Neuronal stem cell (in vitro differentiated cells): ENCODE measurements around the gene SNX30.

Experiments used
- DNase-seq: peaks from one replicate; pipeline ENCODE4 v3.0.0-alpha.2; 2013; ENCODE audit warnings: low spot score
- H2AFZ ChIP-seq: one replicate; pipeline ENCODE4 v1.6.1; 2013; ENCODE audit warnings: mild to moderate bottlenecking, low read length, inconsistent platforms
- H2AK5ac ChIP-seq: 2 replicates; pipeline ENCODE4 v1.6.1; 2013; ENCODE audit warnings: low read depth, mild to moderate bottlenecking, inconsistent platforms, low read length, moderate library complexity, mixed read lengths
- H2BK120ac ChIP-seq: 2 replicates; pipeline ENCODE4 v1.6.1; 2013; ENCODE audit warnings: low read depth, mild to moderate bottlenecking, inconsistent platforms, low read length, moderate library complexity, mixed read lengths
- H2BK12ac ChIP-seq: one replicate; pipeline ENCODE4 v1.6.1; 2013; ENCODE audit warnings: low read length, inconsistent platforms
- H2BK15ac ChIP-seq: 2 replicates; pipeline ENCODE4 v1.6.1; 2013; ENCODE audit warnings: mild to moderate bottlenecking, low read length, inconsistent platforms, mixed read lengths
- H2BK5ac ChIP-seq: one replicate; pipeline ENCODE4 v1.6.1; 2013; ENCODE audit warnings: inconsistent platforms, mild to moderate bottlenecking, low read length, moderate library complexity
- H3K14ac ChIP-seq: one replicate; pipeline ENCODE4 v1.6.1; 2013; ENCODE audit warnings: low read length, inconsistent platforms
- H3K18ac ChIP-seq: 2 replicates; pipeline ENCODE4 v1.6.1; 2013; ENCODE audit warnings: low read length, inconsistent platforms
- H3K23ac ChIP-seq: 2 replicates; pipeline ENCODE4 v1.6.1; 2013; ENCODE audit warnings: low read depth, mild to moderate bottlenecking, mixed read lengths, low read length, inconsistent platforms; ENCODE audit not compliant: poor library complexity
- H3K27ac ChIP-seq: replicated peaks from 3 replicates; pipeline ENCODE4 v1.5.1; 2013; ENCODE audit warnings: low read length, inconsistent platforms
- H3K27me3 ChIP-seq, 3 experiments: 2 replicates each; pipeline ENCODE4 v1.6.1; 2013; ENCODE audit warnings: low read length in 3 of 3, mild to moderate bottlenecking in 2 of 3, inconsistent platforms in 1 of 3, low read depth in 1 of 3, mixed read lengths in 1 of 3, moderate library complexity in 1 of 3; ENCODE audit not compliant: control insufficient read depth in 3 of 3, insufficient read depth in 3 of 3
- H3K36me3 ChIP-seq, 2 donors: replicated peaks in 1 of 2; 2 replicates each; pipeline ENCODE4 v1.6.1; 2013; ENCODE audit warnings: low read length in 2 of 2; ENCODE audit not compliant: control insufficient read depth in 2 of 2, insufficient read depth in 2 of 2
- H3K4ac ChIP-seq: 2 replicates; pipeline ENCODE4 v1.6.1; 2013; ENCODE audit warnings: inconsistent platforms, mild to moderate bottlenecking, low read length, moderate library complexity
- H3K4me1 ChIP-seq, 2 donors: 1 replicate in 1 of 2; 2 replicates in 1 of 2; pipeline ENCODE4 v1.6.1; 2013; ENCODE audit warnings: low read length in 2 of 2, low read depth in 1 of 2; ENCODE audit not compliant: control insufficient read depth in 2 of 2, insufficient read depth in 1 of 2
- H3K4me2 ChIP-seq: one replicate; pipeline ENCODE4 v1.6.1; 2013; ENCODE audit warnings: mild to moderate bottlenecking, low read length, inconsistent platforms; ENCODE audit not compliant: insufficient read depth, poor library complexity, severe bottlenecking
- H3K4me3 ChIP-seq, 2 donors: 2 replicates each; pipeline ENCODE4 v1.5.1; 2013; ENCODE audit warnings: low read length in 2 of 2, mild to moderate bottlenecking in 2 of 2, inconsistent platforms in 1 of 2, moderate library complexity in 1 of 2
- H3K79me1 ChIP-seq: one replicate; pipeline ENCODE4 v1.6.1; 2013; ENCODE audit warnings: low read depth, mild to moderate bottlenecking, inconsistent platforms, low read length, moderate library complexity
- H3K9ac ChIP-seq: one replicate; pipeline ENCODE4 v1.6.1; 2013; ENCODE audit warnings: mild to moderate bottlenecking, low read depth, low read length, inconsistent platforms; ENCODE audit not compliant: poor library complexity
- H3K9me3 ChIP-seq, 2 donors: replicated peaks in 1 of 2; 2 replicates each; pipeline versions ENCODE3 to v1.6.1; 2013; ENCODE audit warnings: low read length in 2 of 2, mild to moderate bottlenecking in 2 of 2, inconsistent platforms in 1 of 2, low read depth in 1 of 2, mixed read lengths in 1 of 2, moderate library complexity in 1 of 2; ENCODE audit not compliant: control insufficient read depth in 2 of 2, insufficient read depth in 1 of 2
- H4K8ac ChIP-seq: one replicate; pipeline ENCODE4 v1.6.1; 2013; ENCODE audit warnings: low read depth, mild to moderate bottlenecking, inconsistent platforms, low read length, moderate library complexity
- H4K91ac ChIP-seq: one replicate; pipeline ENCODE4 v1.6.1; 2013; ENCODE audit warnings: low read length, low read depth, mild to moderate bottlenecking, inconsistent platforms; ENCODE audit not compliant: poor library complexity
- WGBS, 2 donors: extraction: QIAGEN DNeasy Blood & Tissue Kit; methylation state at CpG; one replicate each; pipeline ENCODE4 v1.1.7; 2013; ENCODE audit warnings: missing lambda C conversion rate in 2 of 2, mixed read lengths in 1 of 2; ENCODE audit not compliant: insufficient read length in 2 of 2, insufficient replicate concordance in 1 of 2; ENCODE audit errors: extremely low coverage in 2 of 2; 5-methylcytosine and 5-hydroxymethylcytosine counted together

SNX30 gene

DNA sequence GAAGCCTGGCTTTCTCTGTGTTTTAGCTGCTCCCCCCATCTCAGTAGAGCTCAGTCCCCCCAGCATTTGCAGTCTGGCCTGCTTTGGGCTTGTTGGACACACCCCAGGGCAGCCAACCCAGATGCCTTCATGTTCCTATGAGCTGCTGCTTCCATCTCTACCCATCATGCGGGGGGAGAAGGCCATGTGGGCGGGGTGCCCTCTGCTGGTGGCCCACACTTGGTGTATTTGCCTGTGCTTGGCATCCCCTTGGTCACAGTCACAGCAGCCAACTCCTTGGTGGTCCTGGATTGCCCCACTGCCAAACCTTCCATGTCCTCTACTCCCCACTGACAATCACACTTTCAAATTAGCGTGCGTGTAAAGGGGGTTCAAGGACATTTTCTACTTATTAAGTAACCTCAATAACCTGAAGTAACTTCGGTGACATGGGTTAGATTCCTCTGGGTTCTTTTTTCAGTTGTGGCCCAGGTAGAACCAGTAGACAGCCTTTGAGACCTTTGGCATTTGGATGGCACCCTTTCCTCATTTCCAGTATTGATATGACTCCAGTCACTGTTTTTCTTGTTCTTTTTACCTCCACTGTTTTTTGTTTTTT is 42.8 kb downstream of the SNX30 start:
- no CpG with 5 or more reads among the region's 5 CpGs for WGBS, 2 donors
- Histone ChIP-seq H3K4me3 (no peak overlapping the region), H3K18ac (no peak overlapping the region), H3K36me3 (no peaks in the 10 kb centered on the region), H4K91ac (no peak overlapping the region), H2BK12ac (no peak overlapping the region), H3K14ac (no peak overlapping the region), H3K23ac (peak overlapping the region; percentile 29), H4K8ac (no peak overlapping the region), H2BK15ac (no peak overlapping the region), H3K4ac (no peak overlapping the region), H2AFZ (no peak overlapping the region), H2BK5ac (no peak overlapping the region), H3K4me1 (no peaks in the 10 kb centered on the region), H2AK5ac (no peak overlapping the region), H3K79me1 (no peaks in the 10 kb centered on the region), H3K4me2 (no peak overlapping the region), H3K27ac (no peak overlapping the region), H3K9ac (no peak overlapping the region), H3K27me3 (no peaks in the 10 kb centered on the region), H3K9me3 (no peaks in the 10 kb centered on the region), H2BK120ac (no peak overlapping the region)
- DNase-seq: peak; percentile 30

DNA sequence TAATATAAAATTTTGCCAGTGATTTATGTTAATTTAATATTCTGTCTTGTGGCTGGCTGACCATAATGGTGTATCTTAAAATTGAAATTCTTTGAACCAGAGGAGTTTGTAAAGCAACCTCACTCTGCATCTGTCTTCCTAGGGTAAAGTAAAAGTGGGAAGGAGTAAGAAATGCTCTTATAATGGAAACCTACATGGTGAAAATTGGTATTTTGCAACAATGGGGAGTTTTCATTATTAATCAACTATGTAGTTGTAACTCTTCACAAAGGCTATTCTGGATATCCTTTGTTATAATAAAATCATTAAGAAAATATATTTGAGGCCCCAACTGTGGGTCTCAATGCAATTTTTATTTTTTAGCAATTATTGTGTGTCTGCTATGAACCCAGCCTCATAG is 44.2 kb downstream of the SNX30 start:
- Histone ChIP-seq H3K4me1 (no peaks in the 10 kb centered on the region), H2AFZ (no peak overlapping the region), H3K27ac (no peak overlapping the region), H3K36me3 (no peaks in the 10 kb centered on the region), H3K9ac (no peak overlapping the region), H3K23ac (no peak overlapping the region), H3K27me3 (no peaks in the 10 kb centered on the region), H2BK120ac (no peak overlapping the region), H4K8ac (no peak overlapping the region), H3K14ac (no peak overlapping the region), H3K18ac (no peak overlapping the region), H3K4me2 (no peak overlapping the region), H3K4ac (no peak overlapping the region), H3K79me1 (no peaks in the 10 kb centered on the region), H3K4me3 (no peak overlapping the region), H2BK5ac (no peak overlapping the region), H4K91ac (no peak overlapping the region), H2AK5ac (no peak overlapping the region), H3K9me3 (no peaks in the 10 kb centered on the region), H2BK12ac (no peak overlapping the region), H2BK15ac (no peak overlapping the region)
- DNase-seq: no peak

GRCh38 chr9:112795921-112796320 is 45.4 kb downstream of the SNX30 start:
- Histone ChIP-seq H3K4me1 (no peaks in the 10 kb centered on the region), H3K79me1 (no peaks in the 10 kb centered on the region), H2AFZ (no peak overlapping the region), H3K27me3 (no peaks in the 10 kb centered on the region), H3K36me3 (no peaks in the 10 kb centered on the region), H3K9me3 (no peaks in the 10 kb centered on the region), H2BK15ac (no peak overlapping the region), H2BK12ac (no peak overlapping the region), H3K27ac (no peak overlapping the region), H3K4me3 (no peak overlapping the region), H3K4me2 (no peak overlapping the region), H4K8ac (no peak overlapping the region), H2BK120ac (no peak overlapping the region), H3K14ac (no peak overlapping the region), H3K23ac (no peak overlapping the region), H4K91ac (no peak overlapping the region), H2AK5ac (no peak overlapping the region), H3K18ac (no peak overlapping the region), H3K9ac (no peak overlapping the region), H2BK5ac (no peak overlapping the region), H3K4ac (no peak overlapping the region)
- no CpG with 5 or more reads among the region's 4 CpGs for WGBS, 2 donors
- DNase-seq: no peak

DNA sequence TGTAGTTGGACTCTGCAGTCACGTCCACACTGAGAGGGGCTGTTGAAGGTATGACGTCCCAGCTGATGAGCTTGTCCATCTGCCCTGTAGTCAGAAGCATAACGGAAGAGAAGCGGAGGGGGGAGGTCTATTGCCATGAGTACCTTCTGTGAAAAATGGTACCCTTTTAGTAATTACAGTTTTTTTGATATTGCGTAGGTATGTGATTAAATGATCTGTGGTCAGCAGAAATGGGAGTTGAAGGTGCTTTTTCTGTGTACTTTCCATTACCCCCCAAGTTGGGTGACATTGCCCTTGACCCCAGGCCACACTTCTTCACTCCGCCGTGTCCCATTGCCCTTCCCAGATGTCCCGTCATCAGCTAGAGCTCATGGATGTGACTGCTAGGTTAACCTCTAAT is 45.9 kb downstream of the SNX30 start:
- Histone ChIP-seq H3K27me3 (no peaks in the 10 kb centered on the region), H3K27ac (no peak overlapping the region), H3K18ac (no peak overlapping the region), H4K91ac (no peak overlapping the region), H4K8ac (no peak overlapping the region), H3K9ac (no peak overlapping the region), H2BK120ac (no peak overlapping the region), H2AK5ac (no peak overlapping the region), H3K23ac (no peak overlapping the region), H3K4ac (no peak overlapping the region), H2BK15ac (no peak overlapping the region), H3K14ac (no peak overlapping the region), H3K4me2 (no peak overlapping the region), H3K36me3 (no peaks in the 10 kb centered on the region), H2AFZ (no peak overlapping the region), H2BK12ac (no peak overlapping the region), H3K4me1 (no peaks in the 10 kb centered on the region), H2BK5ac (no peak overlapping the region), H3K9me3 (no peaks in the 10 kb centered on the region), H3K4me3 (no peak overlapping the region), H3K79me1 (no peaks in the 10 kb centered on the region)
- no peak for DNase-seq
- no CpG with 5 or more reads among the region's 8 CpGs for WGBS, 2 donors
